OCI-LY3 (cell line): ENCODE data around the gene EEA1.
"Not testable (repeated sequence)": the region's sequence is repeated elsewhere in the genome, so short reads cannot be mapped to it uniquely, and the experiment has no call there.

Experiments used
- H2AFZ ChIP-seq: fragments of 200-600, 300-600 bp; shearing (Covaris generic); 2 replicates; pipeline ENCODE4 v1.6.0; 2014; ENCODE audit warnings: antibody characterized with exemption, low read depth, low read length
- H3K27ac ChIP-seq: fragments of 200-600, 300-600 bp; sonication (generic); 2 replicates; pipeline ENCODE4 v1.5.1; 2014; ENCODE audit warnings: mild to moderate bottlenecking, low read length, moderate library complexity, mixed read lengths
- H3K27me3 ChIP-seq: fragments of 200-600, 300-600 bp; sonication (generic); 2 replicates; pipeline ENCODE4 v1.6.1; 2014; ENCODE audit warnings: low read depth, low read length, mixed read lengths
- H3K36me3 ChIP-seq: fragments of 200-600, 300-600 bp; sonication (generic); replicated peaks from 2 replicates; pipeline ENCODE3; 2014; ENCODE audit warnings: low read depth, low read length, mixed read lengths
- H3K4me1 ChIP-seq: fragments of 300-600, 200-600 bp; sonication (generic); 2 replicates; pipeline ENCODE4 v1.6.1; 2014; ENCODE audit warnings: low read length, mixed read lengths
- H3K4me2 ChIP-seq: fragments of 200-600, 300-600 bp; sonication (generic); 2 replicates; pipeline ENCODE4 v1.6.1; 2014; ENCODE audit warnings: low read length, mixed read lengths
- H3K4me3 ChIP-seq: fragments of 300-600, 200-600 bp; sonication (generic); 2 replicates; pipeline ENCODE4 v1.5.1; 2014; ENCODE audit warnings: antibody characterized with exemption, mild to moderate bottlenecking, low read length, moderate library complexity
- H3K79me2 ChIP-seq: fragments of 300-600, 200-600 bp; shearing (Covaris generic); 2 replicates; pipeline ENCODE4 v1.6.1; 2014; ENCODE audit warnings: mild to moderate bottlenecking, low read length, mixed read lengths
- H3K9ac ChIP-seq: fragments of 300-600, 200-600 bp; shearing (Covaris generic); 2 replicates; pipeline ENCODE4 v1.6.0; 2014; ENCODE audit warnings: mild to moderate bottlenecking, low read length, moderate library complexity
- H3K9me3 ChIP-seq: fragments of 200-600, 300-600 bp; shearing (Covaris generic); 2 replicates; pipeline ENCODE4 v1.6.1; 2014; ENCODE audit warnings: low read length, mixed read lengths; ENCODE audit not compliant: insufficient read depth
- H4K20me1 ChIP-seq: fragments of 200-600, 300-600 bp; sonication (generic); 2 replicates; pipeline ENCODE4 v1.6.1; 2016; ENCODE audit warnings: low read length, mixed read lengths; ENCODE audit not compliant: insufficient read depth
- CTCF ChIP-seq: fragments of 200-600, 300-600 bp; sonication (generic); IDR thresholded peaks from 2 replicates; pipeline ENCODE4 v1.5.1; 2014; ENCODE audit warnings: antibody characterized with exemption, low read length, low read depth
- EZH2phosphoT487 ChIP-seq: fragments of 200-600 bp; shearing (Covaris generic); IDR thresholded peaks from 2 replicates; pipeline ENCODE4 v1.6.1; 2018; ENCODE audit warnings: antibody characterized with exemption, mixed run types, low read depth

EEA1 gene

DNA sequence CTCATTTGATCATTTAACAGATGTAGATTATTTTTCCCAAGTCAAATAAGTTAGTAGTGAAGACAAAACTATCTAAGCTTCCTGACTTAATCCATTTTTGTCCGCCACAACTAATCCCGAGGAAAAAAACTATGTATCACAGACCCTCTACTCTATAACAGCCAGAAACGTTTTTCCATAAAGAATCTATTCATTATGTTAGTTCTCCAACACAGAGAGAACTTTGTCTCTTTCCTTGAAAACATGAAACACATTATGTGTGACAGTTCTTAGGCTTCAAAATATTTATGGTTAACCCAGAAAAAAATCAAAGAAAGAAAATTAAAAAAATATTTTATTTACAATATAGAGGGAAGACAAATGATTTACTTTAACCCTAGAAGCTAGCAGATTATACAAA, 126.2 kb downstream of the EEA1 start:
- Histone ChIP-seq H4K20me1 (no peaks in the 10 kb centered on the region), H3K4me1 (no peaks in the 10 kb centered on the region), H3K79me2 (no peaks in the 10 kb centered on the region), H3K27me3 (no peaks in the 10 kb centered on the region), H3K4me2 (no peak overlapping the region), H2AFZ (no peak overlapping the region), H3K9me3 (no peaks in the 10 kb centered on the region), H3K27ac (no peak overlapping the region), H3K9ac (no peak overlapping the region), H3K4me3 (no peak overlapping the region), H3K36me3 (peaks cover 25% of the 10 kb centered on the region)
- TF ChIP-seq CTCF (no peak), EZH2phosphoT487 (no peak)

DNA sequence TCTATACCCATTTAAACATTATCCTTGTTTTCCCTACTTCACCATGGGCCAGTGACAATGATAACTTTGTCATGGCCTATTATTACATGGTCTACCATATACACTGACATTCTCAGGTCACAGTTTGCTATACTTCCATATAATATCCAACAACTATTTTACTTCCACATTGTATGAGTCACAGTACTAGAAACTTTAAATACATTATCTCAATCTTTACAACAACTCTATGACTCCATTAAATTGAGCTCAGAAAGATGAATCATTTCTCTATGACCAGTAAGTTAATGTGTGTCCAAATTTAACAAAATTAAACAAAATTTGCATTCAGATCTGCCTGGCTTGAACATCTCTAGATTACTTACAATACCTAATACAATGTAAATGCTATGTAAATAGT, 132.4 kb downstream of the EEA1 start:
- Histone ChIP-seq H3K27ac (no peak overlapping the region), H3K36me3 (peaks cover 14% of the 10 kb centered on the region), H4K20me1 (no peaks in the 10 kb centered on the region), H3K79me2 (no peaks in the 10 kb centered on the region), H3K4me2 (no peak overlapping the region), H3K4me1 (no peaks in the 10 kb centered on the region), H3K27me3 (no peaks in the 10 kb centered on the region), H3K4me3 (no peak overlapping the region), H2AFZ (no peak overlapping the region), H3K9ac (no peak overlapping the region), H3K9me3 (no peaks in the 10 kb centered on the region)
- no peak for TF ChIP-seq CTCF
- no peak for TF ChIP-seq EZH2phosphoT487

DNA sequence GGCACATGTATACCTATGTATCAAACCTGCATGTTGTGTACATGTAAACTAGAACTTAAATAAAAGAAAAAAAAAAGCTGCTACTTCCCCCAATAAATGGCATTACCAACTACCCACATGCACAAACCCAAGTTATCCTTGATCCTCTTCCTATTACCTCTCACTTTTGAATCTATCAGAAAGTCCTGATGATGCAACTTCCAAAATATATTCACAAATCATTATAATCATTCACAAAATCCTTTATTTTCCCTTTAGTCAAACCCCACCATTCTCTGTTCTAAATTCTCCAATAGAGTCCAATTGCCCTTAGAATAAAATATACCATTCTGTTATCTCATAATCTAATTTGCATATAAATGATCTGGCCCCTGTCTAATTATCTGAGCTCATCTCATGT, 134.3 kb downstream of the EEA1 start:
- Histone ChIP-seq H3K36me3 (peaks cover 6% of the 10 kb centered on the region), H3K9ac (no peak overlapping the region), H4K20me1 (no peaks in the 10 kb centered on the region), H2AFZ (no peak overlapping the region), H3K27me3 (no peaks in the 10 kb centered on the region), H3K4me3 (no peak overlapping the region), H3K27ac (no peak overlapping the region), H3K4me2 (no peak overlapping the region), H3K4me1 (no peaks in the 10 kb centered on the region), H3K9me3 (no peaks in the 10 kb centered on the region), H3K79me2 (no peaks in the 10 kb centered on the region)
- TF ChIP-seq EZH2phosphoT487 (no peak), CTCF (no peak)

- not testable (repeated sequence) for H4K20me1 ChIP-seq, H3K36me3 ChIP-seq, H2AFZ ChIP-seq, H3K4me1 ChIP-seq, H3K79me2 ChIP-seq, H3K4me2 ChIP-seq, H3K9me3 ChIP-seq, H3K9ac ChIP-seq, H3K27ac ChIP-seq, H3K27me3 ChIP-seq, H3K4me3 ChIP-seq
Observed at GRCh38 chr12:92794356-92794755, 134.7 kb downstream of the EEA1 start.

- TF ChIP-seq EZH2phosphoT487 (no peak), CTCF (no peak)
- no peaks in the 10 kb centered on the region for H4K20me1 ChIP-seq
Observed at GRCh38 chr12:92786045-92786444, 143.1 kb downstream of the EEA1 start.

More at GRCh38 chr12:92786045-92786444, 143.1 kb downstream of the EEA1 start:
- Histone ChIP-seq H3K79me2 (no peaks in the 10 kb centered on the region), H3K36me3 (no peaks in the 10 kb centered on the region), H3K9ac (no peak overlapping the region), H3K4me2 (no peak overlapping the region), H3K27ac (no peak overlapping the region), H3K4me3 (no peak overlapping the region), H3K4me1 (no peaks in the 10 kb centered on the region), H2AFZ (no peak overlapping the region), H3K9me3 (no peaks in the 10 kb centered on the region), H3K27me3 (no peaks in the 10 kb centered on the region)
